ENCODE data around the gene CHRNA9.

DNA sequence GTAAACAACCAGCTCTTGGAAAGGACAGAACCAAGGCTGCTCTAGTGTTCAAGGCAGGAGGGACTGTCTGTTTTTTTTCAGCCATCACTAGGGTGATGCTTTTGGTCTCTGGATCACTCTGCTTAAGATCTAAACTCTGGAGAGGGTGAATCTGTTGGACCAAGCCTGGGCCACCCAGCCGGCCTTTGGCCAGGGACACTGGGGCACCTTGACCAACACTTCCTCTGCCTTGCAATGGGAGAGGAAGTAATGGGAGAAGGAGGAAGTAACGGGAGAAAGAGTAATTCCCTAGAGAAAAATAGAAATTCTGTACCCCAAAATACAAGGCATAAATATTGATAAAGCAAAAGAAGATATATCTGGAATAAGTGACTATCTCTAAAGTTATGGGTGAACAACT, 12.9 kb downstream of the CHRNA9 start:
- no peak for TF ChIP-seq RAD21 (IDR thresholded peaks at IDR 0.05; ENCODE audit: low read length)
- no peak for TF ChIP-seq RCOR1 (IDR thresholded peaks at IDR 0.05; ENCODE audit: low read length)
- no peak for TF ChIP-seq CTCF (IDR thresholded peaks at IDR 0.05)
- TF ChIP-seq FOXM1 (IDR thresholded peaks at IDR 0.05; ENCODE audit: low read depth), result no peak
- TF ChIP-seq CHD2 (IDR thresholded peaks at IDR 0.05; ENCODE audit: low read length, partially characterized antibody), result no peak
- TF ChIP-seq TAF1 (IDR thresholded peaks at IDR 0.05; ENCODE audit: borderline replicate concordance, low read depth, low read length), result no peak
